ENCODE measurements around the gene CCL22.

The CCL22 gene

DNA sequence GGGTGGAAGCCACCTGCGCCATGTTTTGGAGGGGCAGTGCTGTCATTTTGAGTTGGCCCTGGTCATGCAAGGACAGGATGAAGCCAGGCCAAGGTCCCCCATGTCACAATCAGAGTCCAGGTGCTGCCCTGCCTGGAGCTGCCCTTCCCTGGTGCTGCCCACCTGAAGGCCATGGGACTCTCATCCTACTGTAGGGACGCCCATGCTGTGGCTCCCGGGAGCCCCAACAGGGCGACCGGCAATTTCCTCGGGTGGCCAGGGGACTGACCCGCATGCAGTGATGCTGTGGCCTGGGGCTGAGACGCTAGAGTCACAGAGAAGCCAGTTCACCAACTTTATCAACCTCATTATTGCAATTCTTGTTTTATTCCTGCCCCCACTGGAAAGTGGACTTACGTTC, 54.0 kb downstream of the CCL22 start:
- Histone ChIP-seq H3K27ac (no peak overlapping the region), H3K4me3 (no peak overlapping the region)

DNA sequence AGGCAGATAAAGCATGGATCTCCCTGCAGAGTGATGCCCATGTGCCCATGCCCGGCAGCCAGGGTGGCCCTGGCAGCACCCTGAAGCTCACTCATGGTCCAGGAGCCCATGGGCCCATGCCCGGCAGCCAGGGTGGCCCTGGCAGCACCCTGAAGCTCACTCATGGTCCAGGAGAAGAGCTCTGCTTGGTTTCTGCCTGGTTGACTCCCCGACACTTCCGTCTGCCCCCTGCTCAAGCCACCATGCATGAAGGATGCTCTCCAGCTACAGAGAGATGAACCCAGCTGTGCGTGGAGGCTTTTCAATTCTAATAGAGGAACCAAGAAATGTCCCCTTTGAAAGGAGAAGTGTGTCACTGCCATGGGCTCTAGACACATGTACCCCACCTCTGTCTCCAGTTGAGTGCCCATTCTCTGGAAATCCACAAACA, 54.7 kb downstream of the CCL22 start:
- H3K4me3 ChIP-seq, result no peak overlapping the region
- no peak overlapping the region for H3K27ac ChIP-seq

DNA sequence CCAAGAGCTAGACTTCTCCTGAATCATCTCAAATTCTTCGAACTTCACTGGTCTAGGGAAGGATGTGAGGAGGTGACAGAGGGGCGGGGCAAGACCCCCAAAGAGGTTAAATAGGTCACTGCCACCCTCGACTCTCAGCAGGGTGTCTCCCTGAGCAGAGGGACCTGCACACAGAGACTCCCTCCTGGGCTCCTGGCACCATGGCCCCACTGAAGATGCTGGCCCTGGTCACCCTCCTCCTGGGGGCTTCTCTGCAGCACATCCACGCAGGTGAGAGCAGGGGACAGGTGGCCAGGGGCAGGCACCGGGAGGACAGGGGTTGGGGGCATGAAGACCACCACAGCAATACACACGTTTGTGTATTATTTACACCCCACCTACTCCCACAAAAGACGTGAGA, 55.1 kb downstream of the CCL22 start:
- no peak overlapping the region for H3K27ac ChIP-seq
- H3K4me3 ChIP-seq, result no peak overlapping the region

Measured in skin epidermis (tissue), 12 donors.